ENCODE results near the gene TAC4. TPM values are rescaled to one million over a fixed set of nuclear protein-coding genes. Genes with fewer than 3 reads are reported as not detected.

TAC4 gene
- polyA plus RNA-seq, 1 donor: 1.6 TPM

DNA sequence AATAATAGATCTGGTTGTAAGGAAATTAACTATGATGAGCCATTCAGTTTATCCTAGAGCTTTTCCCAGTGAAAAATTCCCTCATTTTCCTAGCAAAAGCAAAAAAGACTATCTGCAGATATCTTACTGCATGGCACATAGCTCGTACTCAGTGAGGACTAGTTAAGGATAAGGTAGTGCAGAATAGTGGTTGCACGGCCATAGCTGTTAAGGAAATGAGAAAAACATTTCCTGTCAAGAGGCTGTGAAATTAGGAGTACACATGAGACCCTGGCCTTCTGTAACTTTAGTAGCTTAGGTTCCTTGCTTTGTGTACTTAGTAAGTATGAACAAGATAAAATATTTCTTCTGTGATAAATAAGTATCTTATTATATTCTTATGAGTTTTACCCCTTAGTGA is 49.1 kb downstream of the TAC4 start:
- no peak for DNase-seq

DNA sequence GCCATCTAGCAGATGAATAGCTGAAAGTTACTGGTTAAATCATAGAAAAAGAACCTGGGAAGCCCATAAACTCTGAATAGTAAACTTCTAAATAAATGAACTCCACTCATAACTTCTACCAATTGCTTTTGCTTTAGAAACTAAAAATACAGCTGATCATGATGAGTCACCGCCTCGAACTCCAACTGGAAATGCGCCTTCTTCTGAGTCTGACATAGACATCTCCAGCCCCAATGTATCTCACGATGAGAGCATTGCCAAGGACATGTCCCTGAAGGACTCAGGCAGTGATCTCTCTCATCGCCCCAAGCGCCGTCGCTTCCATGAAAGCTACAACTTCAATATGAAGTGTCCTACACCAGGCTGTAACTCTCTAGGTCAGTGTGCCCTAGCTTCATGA is 49.7 kb downstream of the TAC4 start:
- no peak for DNase-seq

DNA sequence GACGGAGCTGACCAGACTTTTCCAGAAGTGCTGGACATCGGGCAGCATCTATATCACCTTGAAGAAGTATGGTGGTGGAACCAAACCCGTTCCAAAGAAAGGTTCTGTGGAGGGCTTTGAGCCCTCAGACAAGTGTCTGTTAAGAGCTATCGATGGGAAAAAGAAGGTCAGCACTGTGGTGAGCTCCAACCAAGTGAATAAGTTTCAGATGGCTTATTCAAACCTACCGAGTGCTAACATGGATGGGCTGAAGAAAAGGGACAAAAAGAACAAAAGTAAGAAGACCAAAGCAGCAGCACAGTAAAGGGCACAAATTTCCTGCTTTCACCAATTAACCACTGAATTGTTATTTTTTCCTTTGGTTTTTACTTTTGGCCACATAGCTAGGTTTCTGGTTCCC is 52.5 kb downstream of the TAC4 start:
- DNase-seq: no peak

GRCh38 chr17:49793309-49793708 is 54.6 kb downstream of the TAC4 start:
- DNase-seq: no peak

DNA sequence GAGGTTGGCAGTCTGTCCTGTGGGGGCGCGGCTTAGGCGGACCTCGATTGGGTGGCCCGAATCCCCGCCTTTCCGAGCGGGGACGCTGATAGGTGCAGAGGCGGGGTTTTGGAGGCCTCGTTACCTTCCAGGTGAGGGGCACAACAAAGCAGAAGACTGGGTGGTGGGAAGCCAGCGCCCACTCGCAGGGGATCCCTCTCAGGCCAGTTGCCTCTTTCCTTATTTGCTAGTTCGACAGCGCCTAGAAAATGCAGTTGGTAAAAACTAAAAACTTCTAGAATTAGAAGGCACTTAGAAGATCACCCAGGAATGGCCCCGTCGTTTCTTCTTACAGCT is 58.7 kb downstream of the TAC4 start:
- DNase-seq: no peak

GRCh38 chr17:49788478-49789242 is 59.2 kb downstream of the TAC4 start, which contains the start of gene KAT7:
Gene KAT7, plus strand, starts transcription at chr17:49788681. Its CDS starts 154 bp downstream, at chr17:49788835.
- peak; percentile 100 for DNase-seq

Other genes starting within 250 kb of the TAC4 start
- 53.1 TPM for gene SPOP, start 170.0 kb downstream of the TAC4 start, polyA plus RNA-seq (ENCODE audit: insufficient read length)
- 51.2 TPM for gene SLC35B1, start 140.1 kb downstream of the TAC4 start, polyA plus RNA-seq (ENCODE audit: insufficient read length)
- gene FAM117A, start 83.9 kb downstream of the TAC4 start, polyA plus RNA-seq (ENCODE audit: insufficient read length): 21.0 TPM
- gene KAT7, start 59.4 kb downstream of the TAC4 start, polyA plus RNA-seq (ENCODE audit: insufficient read length): 33.6 TPM
- 0.41 TPM for gene DLX4, start 121.1 kb upstream of the TAC4 start, polyA plus RNA-seq (ENCODE audit: insufficient read length)
- gene DLX3, start 147.2 kb upstream of the TAC4 start, polyA plus RNA-seq (ENCODE audit: insufficient read length): 0.31 TPM
- 41.8 TPM for gene ITGA3, start 208.0 kb upstream of the TAC4 start, polyA plus RNA-seq (ENCODE audit: insufficient read length)
- 98.0 TPM for gene PDK2, start 247.3 kb upstream of the TAC4 start, polyA plus RNA-seq (ENCODE audit: insufficient read length)